GM21526 (cell line): Measurements from ENCODE around the gene ABHD12B.
A peak's percentile ranks its signal among the peaks of the same experiment; 100 is the strongest.

Experiments
- ATAC-seq: cut with Tn5 transposase; IDR thresholded peaks from one replicate; pipeline ENCODE4 v1.9.1; 2021; ENCODE audit warnings: moderate library complexity; ENCODE audit not compliant: unreplicated experiment, low FRiP score

ABHD12B gene, protein sequence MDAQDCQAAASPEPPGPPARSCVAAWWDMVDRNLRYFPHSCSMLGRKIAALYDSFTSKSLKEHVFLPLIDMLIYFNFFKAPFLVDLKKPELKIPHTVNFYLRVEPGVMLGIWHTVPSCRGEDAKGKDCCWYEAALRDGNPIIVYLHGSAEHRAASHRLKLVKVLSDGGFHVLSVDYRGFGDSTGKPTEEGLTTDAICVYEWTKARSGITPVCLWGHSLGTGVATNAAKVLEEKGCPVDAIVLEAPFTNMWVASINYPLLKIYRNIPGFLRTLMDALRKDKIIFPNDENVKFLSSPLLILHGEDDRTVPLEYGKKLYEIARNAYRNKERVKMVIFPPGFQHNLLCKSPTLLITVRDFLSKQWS

DNA sequence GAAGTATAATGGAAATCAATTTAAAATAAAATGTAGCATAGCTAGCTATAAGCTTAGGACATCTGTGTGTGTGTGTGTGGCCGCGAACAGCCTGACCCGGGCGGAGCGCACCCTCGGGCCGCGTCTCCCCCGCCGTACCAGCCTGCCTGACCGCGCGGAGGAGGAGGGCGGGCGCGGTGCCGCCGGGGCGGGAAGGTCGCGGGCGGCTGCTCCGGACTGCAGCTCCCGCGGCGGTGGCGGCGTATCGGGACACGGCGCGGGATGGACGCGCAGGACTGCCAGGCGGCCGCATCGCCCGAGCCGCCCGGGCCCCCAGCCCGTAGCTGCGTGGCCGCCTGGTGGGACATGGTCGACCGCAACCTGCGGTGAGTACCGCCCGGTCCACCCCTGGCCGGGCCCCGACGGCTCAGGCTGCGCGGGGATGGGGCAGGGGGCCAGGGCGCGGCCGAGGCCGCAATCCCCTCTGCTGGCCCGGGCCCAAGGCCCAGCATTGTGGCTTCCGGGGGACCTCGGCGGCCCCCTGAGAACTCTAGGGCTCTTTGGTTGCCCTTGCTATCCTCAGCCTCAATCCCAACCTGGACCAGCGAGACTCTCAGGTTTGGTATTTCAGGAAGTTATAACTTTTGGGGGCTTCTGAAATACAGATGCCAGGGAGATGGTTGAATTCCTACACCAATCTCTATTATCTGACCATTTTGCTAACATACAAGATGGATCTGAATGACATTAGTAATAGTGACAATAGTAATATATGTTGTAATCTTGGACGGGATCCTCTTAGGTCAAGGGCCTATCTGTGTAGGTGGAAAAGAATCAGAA, at the start of gene ABHD12B:
ABHD12B (plus strand) TSS at position 140 of the 819 bp plus-strand sequence; CDS start at position 262, 122 bp downstream.
- no peak for ATAC-seq

DNA sequence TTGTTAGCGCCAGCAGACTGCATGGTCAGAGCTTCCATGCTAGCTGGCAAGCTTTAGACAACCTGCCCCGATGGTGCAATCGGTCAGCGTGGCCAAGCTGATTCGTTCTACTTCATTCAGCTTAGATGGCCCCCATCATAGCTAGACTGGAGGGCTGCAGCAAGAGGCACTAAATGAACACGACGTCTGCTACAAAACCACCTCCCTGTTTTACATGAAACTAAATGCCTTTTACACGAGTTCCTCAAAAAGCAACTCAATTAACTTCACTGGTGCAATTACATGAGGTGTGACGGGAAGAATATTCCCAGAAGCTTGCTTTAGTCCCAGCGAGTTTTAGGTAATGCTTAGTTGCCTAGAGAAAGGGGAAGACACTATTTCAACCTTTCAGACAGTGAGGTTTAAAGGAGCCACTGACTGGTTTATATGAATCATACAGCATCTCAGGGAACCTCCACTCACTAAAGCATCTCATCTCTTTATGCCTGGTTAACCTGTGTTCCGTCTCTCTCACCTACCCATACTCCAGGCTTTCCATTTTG, 49.3 kb upstream of the ABHD12B start:
- no peak for ATAC-seq

DNA sequence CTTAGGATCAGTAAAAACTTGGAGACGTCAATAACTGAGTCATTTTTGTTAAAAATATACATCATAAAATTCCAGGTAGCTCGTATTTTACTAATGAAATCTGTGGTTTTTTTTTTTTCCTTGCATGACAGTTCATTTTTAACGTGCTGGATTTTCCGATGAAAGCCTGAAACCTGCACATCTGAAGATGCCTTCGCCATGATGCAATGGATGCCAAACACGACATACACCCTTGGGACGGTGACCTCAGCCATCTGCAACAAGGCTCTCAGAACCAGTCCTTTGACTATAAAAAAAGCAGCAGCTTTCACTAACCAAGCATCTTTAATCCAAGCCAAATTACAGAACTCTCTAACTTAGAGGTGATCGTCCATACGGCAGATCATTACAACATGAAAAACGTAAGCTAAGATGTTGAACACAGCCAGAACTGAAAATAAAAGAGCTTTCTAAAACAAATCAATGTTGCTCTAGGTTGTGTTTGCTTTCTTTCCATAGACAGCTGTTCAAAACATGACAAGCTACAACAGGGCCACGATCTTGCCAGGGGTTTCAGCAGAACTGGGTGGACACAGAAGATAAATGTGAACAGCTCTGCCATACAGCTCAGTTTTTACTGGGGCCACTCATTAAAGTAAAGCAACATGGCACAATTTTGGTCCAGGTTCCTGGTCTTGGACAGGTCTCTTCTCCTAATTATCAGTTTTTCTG, 48.6 kb upstream of the ABHD12B start:
- peak; percentile 14 for ATAC-seq

DNA sequence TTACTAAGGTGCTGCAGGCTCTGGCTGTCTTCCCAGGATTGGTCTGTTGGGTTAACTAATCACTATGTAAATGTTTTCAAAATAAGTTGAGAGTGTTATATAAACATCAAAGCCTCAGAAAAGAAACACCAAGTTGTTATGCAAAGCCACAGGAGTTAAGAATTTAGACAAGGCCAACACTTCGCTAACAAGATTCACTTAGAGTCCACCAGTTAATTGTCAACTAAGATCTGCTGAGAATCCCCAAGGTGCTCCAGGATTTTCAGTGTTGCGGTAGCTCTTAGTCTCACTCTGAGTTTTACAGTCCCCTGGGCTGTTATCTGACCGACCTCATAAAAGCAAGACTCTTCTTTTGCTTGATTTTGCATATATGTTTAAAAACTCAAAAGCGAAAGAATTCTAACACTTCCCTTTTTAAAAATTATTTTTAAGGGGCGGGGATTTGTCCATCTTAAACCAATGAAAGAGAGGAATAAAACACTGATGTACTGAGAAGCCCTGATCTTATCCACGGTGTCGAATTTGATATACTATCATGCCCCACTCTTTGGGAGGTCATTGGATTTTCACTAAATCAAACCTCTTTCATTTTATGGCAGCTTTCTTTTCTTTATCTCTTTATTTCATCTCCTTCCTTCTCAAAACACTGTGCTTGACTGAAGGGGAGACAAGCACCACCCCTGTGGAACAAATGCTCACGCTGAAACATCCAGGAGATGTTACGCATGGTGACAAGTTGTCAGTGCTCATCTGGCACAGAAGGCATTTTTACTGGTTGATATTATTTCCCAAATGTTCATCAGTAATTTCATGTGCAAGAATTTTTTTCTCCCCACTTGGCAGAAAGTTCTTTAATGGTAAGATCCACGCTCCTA, 47.9 kb upstream of the ABHD12B start:
- peak; percentile 40 for ATAC-seq

DNA sequence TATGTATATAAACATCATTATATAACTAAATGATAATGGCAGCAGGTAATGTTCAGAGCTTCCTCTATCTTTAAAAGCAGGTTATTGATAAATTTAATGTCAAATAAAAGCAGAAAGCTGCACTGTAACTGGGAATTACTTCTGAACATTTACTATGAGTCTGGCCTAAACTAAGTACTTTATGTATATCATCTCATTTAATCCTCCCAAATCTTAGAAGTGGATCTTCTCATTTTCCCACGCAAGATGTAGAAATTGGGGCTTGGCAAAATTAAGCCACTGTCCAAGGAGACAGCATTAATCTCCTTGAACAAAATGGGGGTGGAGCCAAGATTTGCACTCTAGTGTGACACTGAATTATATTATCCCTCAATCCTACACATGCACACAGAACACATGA, 46.5 kb upstream of the ABHD12B start:
- ATAC-seq = no peak

DNA sequence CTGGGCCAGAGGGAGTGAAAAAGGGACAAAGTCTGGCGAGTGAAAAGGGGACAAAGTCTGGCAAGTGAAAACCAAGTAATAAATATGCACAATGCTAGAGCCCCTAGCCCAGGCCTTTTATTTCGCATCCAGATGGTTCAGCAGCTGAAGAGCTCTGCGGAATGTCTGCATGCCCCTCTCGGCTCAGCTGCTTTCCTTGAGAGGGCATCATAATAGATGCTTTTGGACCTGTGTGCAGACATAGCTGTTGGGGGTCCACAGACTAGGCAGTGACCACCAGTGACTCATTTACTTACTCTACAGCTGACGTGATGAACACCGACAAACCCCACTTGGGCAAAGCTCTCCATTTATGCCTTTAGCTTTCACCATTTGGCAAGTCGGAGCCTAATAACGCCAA, 45.2 kb upstream of the ABHD12B start:
- ATAC-seq = no peak

DNA sequence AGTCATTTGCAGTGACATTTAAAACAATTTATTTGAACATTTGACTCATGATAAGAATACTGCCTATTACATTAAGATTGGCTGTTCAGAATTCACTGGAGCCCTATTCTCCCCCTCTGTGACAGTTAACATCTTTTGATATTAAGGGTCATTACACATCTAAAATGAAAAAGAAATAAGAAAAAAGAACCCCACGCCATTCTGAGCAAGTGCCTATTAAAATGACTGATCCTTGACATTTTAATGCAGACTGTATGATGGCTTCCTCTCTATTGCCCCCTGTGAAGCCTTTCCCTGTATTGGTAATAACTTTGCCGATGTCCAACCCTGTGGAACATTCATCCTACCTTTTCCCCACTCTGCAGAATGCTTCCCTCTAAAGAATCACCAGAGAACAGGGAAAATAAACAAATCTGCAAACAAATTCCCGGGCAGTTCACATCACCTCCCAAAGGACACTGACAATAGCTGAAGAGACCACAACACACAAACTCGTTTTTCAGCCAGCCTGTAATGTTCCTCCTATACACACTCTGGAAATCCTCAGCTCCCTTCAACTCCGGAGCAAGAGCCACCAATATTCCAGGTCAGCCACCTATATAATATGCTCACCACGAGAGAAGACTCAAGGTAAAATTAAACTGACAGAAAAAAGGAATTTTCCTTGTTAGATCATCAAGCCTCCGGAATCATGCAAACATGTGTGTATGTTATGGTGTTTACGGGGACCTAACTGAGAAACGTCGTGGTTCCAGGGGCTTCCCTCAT, 42.9 kb upstream of the ABHD12B start:
- ATAC-seq = no peak

DNA sequence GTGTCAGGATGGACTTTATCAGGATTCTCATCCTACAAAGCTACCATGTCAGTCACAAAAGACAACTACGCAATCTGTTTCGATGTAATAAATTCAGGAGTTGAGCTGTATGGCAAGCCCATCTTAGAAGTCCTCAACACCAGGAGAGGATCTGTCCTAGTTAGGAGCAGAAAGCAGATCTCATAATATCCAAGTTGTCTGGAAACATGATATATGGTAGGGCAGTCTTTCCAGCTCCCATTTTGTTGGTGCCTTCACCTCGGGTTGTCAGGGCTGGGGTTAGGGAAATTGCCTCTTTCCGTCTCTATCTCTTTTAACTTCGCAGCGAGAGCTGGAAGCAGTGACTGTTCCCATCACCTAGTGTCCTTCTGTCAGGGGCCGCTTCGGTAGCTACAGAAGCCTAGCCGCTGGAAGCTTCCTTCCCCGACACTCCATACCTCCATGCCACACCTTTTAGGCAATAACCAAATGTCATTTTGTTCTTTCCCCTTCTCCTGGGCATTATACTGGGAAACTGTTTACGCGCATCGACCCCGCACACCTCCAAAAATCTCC, 42.3 kb upstream of the ABHD12B start:
- no peak for ATAC-seq

DNA sequence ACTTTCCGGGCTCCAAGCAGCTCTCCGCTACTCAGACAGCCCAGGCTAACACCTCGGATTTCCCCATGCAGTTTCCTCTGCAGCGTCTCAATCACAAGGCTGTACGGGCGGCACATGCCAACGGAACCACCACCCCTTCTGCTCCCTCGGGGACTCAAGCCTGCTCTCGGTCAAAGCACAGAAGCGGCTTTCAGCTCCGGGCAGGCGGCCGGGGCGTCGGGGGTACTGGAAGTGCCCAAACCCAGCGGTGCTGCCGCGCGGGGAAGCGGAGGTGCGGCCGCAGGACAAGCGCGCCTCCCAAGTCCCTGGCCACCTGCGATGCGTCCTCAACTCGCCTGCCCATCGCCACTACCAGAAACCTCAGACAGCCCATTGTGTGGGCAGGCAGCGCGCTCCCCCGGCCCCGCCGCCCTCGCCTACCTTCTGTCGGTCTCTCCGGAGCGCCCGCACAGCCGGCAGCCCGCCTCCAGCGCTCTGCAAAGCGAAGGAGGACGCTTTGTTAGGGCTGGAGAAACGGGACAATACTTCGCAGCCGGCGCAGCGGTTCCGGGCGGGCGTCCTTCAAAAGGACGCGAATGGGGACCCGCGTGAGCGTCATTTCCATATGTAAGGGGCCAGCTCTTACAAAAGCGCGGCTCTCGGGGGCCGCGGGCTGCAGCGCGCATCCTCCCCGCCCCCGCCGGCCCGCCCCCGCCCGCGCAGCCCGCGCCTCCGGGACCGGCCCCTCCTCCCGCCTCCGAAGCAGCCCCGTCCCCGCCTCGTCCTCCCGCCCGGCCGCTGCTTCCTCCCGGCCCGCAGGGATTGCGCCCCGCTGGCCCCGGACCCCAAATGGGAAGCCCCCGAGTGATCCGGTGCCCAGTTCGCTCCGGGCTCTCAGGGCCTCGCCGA, 41.6 kb upstream of the ABHD12B start:
- peak; percentile 34 for ATAC-seq

DNA sequence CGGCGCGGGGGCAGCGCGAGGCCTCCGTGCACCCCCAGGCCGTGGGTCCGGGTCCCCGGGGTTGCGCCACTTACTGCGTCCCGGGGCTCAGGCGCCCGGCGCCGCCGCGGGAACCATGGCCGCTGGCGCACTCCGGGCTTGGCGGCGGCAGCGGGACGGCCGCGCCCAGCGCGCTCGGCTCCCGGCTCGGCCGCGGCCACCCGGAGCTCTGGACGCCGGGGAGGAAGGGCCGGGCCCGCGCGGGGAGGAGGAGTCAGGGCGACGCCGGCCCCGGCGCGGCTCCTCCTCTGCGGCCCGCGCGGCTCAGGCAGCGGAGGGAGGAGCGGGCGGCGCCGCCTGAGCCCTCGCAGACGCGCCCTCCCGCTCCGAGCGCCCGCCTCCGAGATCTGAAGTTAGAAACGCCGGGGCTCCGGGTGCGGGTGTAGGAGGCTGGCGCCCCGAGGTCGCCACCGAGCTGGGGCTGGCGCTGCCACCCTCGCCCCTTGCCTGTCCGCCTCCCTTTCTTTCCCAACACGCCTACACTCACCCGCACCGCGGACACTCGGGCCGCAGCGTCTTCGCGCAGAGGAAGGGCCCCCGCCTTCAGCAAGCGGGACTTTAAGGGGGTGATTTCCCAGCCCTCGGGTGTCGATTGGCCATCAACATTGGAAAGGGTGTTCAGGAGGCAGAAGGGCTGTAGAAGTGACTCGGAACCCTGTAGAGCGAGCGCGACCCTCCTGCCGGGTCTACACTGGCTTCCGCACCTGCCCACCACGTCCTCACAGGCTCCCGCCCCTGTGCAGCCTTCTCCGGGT, 40.7 kb upstream of the ABHD12B start, which contains the start of gene NIN:
NIN (minus strand) TSS at position 231 of the 794 bp plus-strand sequence. CDS start 9,106 bp downstream, outside the sequence.
- ATAC-seq = peak; percentile 75

DNA sequence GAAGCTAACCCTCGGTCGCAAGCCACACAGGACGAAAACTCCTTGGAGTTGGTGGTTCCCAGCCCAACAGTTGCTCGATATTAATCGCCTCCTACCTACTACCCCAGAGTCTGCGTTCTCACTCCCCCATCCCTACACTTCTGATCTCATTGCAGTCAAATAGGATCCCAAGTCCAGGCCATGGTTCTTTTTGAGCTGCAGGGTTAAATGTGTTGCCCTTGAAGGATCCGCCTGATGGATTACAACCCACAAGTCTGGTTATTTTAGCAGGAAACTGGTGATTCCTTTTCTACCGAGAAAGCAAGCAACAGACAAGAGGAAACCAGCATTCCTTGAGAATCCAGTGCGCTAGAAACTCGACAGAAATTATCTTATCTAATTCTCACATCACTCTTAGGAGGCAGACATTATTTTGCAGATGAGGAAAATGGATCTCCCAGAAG, 40.1 kb upstream of the ABHD12B start:
- no peak for ATAC-seq

DNA sequence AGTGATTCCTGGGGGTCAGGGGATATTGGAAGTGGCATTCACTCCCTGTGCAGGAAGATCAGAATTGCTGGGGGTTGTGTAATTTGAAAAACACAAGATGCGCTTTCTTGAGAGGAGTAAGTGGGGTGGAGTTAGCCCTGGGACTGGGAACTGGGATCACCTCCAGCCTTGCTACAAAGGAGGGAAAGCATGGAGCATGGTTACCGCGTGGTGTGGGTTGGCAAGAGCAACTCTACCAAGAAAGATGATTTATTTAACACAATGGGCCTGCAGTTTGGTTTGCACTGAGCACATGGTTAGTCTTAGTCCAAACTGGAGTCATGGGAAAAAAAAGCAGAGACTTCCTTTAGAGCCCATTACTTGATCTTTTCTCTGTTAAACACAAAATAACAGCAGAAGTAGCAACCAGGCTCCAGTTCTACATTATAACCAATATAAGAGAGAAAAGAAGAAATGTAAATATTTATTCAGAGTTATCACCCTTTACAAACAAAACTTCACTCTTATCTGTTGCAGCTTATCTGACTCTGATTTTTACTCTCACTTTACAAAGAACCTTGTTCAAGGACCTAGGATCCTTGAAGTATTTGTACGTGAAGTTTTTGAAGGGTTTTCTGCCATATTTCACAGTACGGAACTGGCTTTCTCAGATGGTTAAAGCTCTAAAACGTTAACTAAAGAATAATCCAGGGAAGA, 38.8 kb upstream of the ABHD12B start:
- ATAC-seq = no peak

DNA sequence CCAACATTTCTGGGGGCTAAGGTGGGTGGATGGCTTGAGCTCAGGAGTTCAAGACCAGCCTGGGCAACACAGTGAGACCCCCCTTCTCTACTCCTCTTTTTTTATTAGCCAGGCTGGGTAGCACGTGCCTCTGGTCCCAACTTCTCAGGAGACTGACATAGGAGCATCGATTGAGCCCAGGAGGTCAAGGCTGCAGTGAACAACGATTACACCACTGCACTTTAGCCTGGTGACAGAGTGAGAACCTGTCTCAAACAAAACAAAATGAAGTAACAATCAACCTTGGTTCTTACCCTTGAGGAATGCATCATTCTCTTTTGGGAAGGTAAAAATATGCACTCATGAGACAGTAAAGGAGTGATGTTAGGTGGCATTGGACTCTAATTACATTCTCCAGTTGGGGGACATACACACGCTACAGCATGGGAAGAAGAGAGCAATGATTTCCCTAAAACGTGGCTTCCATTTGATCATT, 37.0 kb upstream of the ABHD12B start:
- no peak for ATAC-seq

DNA sequence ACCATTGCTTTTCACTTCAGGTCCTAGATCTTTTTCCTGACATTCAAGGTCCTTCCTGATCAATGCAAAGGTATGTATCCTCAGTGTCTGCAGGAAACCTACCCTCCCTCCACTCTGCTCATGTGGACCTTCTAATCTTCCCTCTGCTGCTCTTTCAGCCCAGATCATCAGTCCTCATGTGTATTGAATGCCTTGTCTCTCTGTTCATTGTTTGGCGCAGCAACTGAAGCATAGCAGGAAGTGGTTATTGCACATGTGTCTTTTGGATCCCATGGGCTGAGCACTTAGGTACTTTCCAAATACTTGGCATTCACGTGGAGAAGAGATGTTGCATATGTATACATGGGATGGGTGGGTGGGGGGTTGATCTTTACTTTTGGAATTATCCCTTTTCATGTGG, 36.6 kb upstream of the ABHD12B start:
- no peak for ATAC-seq

DNA sequence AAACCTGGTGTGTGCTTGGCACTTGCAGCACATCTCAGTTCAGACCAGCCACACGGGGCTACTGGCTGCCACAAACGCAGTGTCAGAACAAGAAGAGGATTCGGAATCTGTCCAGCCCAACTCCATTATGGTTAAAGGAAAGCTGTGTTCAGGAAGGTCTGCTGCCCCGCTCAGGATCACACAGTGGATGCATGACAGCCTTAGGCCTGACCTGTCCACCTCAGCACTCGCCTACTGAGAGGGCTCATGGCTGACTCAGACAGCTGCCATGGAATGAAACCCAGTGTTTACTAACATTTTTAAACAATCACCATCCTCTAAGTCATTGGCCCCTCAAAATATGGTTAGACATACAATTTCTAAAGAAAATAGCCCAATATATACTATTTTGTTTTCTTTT, 35.3 kb upstream of the ABHD12B start:
- no peak for ATAC-seq

DNA sequence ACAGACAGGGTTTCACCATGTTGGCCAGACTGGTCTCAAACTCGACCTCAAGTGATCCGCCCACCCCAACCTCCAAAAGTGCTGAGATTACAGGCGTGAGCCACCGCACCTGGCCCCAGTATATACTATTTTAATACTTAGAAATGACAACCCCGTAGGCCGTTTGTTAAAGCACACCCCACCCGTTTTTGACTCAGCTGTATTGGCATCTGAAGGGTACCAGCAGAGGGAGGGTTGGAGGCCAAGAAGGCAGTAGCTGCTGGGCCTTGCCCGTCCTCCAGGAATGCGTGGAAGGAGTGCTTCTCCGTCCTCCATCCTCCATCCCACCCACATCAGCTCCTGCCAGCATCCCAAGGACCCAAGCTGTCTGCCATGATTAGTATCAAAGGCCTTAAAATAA, 34.6 kb upstream of the ABHD12B start:
- no peak for ATAC-seq
